HG02943 (cell line): ENCODE results near the gene RHOD.

ENCODE experiments used
- ATAC-seq: cut with Tn5 transposase; IDR thresholded peaks from one replicate; pipeline ENCODE4 v1.9.1; 2021; ENCODE audit warnings: mild to moderate bottlenecking, low read depth, moderate library complexity; ENCODE audit not compliant: unreplicated experiment

The RHOD gene

GRCh38 chr11:67113231-67113721, 56.6 kb downstream of the RHOD start:
- ATAC-seq, result no peak

- no peak for ATAC-seq
Measured at GRCh38 chr11:67114275-67114896, 57.7 kb downstream of the RHOD start.

GRCh38 chr11:67116758-67117105, 60.1 kb downstream of the RHOD start:
- ATAC-seq, result no peak

GRCh38 chr11:67117176-67117575, 60.5 kb downstream of the RHOD start:
- ATAC-seq, result no peak

GRCh38 chr11:67117672-67118180, 61.1 kb downstream of the RHOD start:
- ATAC-seq, result no peak

- ATAC-seq, result peak; percentile 27
Measured at GRCh38 chr11:67118181-67118766, 61.6 kb downstream of the RHOD start.

GRCh38 chr11:67118801-67119584, 62.3 kb downstream of the RHOD start, which contains the start of gene KDM2A:
Gene KDM2A (plus strand): TSS chr11:67119263. CDS start chr11:67121317, 2,054 bp downstream.
- peak; percentile 57 for ATAC-seq

GRCh38 chr11:67119585-67120391, 63.1 kb downstream of the RHOD start:
- peak; percentile 13 for ATAC-seq

- no peak for ATAC-seq
Measured at GRCh38 chr11:67120456-67120855, 63.8 kb downstream of the RHOD start.

GRCh38 chr11:67120881-67121710, 64.4 kb downstream of the RHOD start:
- no peak for ATAC-seq
